HL-60 (cell line): Measurements from ENCODE around the gene RALY.

Experiments
- CTCF ChIP-seq: IDR thresholded peaks from one replicate; pipeline ENCODE4 v1.5.1; 2011; ENCODE audit warnings: low read length, control low read depth, inconsistent platforms; ENCODE audit not compliant: insufficient read depth
- GABPA ChIP-seq: IDR thresholded peaks from 2 replicates; pipeline ENCODE4 v1.6.1; 2012; ENCODE audit warnings: low read depth
- POLR2AphosphoS5 ChIP-seq: IDR thresholded peaks from 2 replicates; pipeline ENCODE4 v1.6.1; 2012; ENCODE audit warnings: low read depth
- REST ChIP-seq: IDR thresholded peaks from 2 replicates; pipeline ENCODE4 v1.6.1; 2012; ENCODE audit warnings: low read depth; ENCODE audit not compliant: insufficient replicate concordance

GRCh38 chr20:33986560-33987216 lies 7.0 kb upstream of the RALY start:
- no peak for TF ChIP-seq CTCF
- TF ChIP-seq POLR2AphosphoS5 = no peak
- TF ChIP-seq GABPA = no peak
- no peak for TF ChIP-seq REST
